ENCODE data around the gene NBAS.

NBAS gene

GRCh38 chr2:15170070-15170775, 390.9 kb downstream of the NBAS start:
- no peak for DNase-seq (ENCODE audit: low read depth in 2 of 2)

- no peak for DNase-seq (ENCODE audit: low read depth in 2 of 2)
Observed at GRCh38 chr2:15169326-15170069, 391.6 kb downstream of the NBAS start.

- DNase-seq (ENCODE audit: low read depth in 2 of 2) = no peak
Observed at GRCh38 chr2:15168116-15168515, 393.0 kb downstream of the NBAS start.

- no peak for DNase-seq (ENCODE audit: low read depth in 2 of 2)
Observed at GRCh38 chr2:15166878-15167277, 394.3 kb downstream of the NBAS start.

- DNase-seq (ENCODE audit: low read depth in 2 of 2) = no peak
Observed at GRCh38 chr2:15163326-15163725, 397.8 kb downstream of the NBAS start.

GRCh38 chr2:15162620-15163019, 398.5 kb downstream of the NBAS start:
- DNase-seq (ENCODE audit: low read depth in 2 of 2) = no peak

- DNase-seq (ENCODE audit: low read depth in 2 of 2) = no peak
Observed at GRCh38 chr2:15160201-15160991, 400.7 kb downstream of the NBAS start.

GRCh38 chr2:15159751-15160177, 401.4 kb downstream of the NBAS start:
- DNase-seq (ENCODE audit: low read depth in 2 of 2) = no peak

- no peak for DNase-seq (ENCODE audit: low read depth in 2 of 2)
Observed at GRCh38 chr2:15159206-15159605, 401.9 kb downstream of the NBAS start.

GRCh38 chr2:15158532-15158931, 402.6 kb downstream of the NBAS start:
- no peak for DNase-seq (ENCODE audit: low read depth in 2 of 2)

- DNase-seq (ENCODE audit: low read depth in 2 of 2) = no peak
Observed at GRCh38 chr2:15158100-15158499, 403.0 kb downstream of the NBAS start.

GRCh38 chr2:15155959-15156574, 405.1 kb downstream of the NBAS start:
- DNase-seq (ENCODE audit: low read depth in 2 of 2) = no peak

- DNase-seq (ENCODE audit: low read depth in 2 of 2) = no peak
Observed at GRCh38 chr2:15154297-15154696, 406.8 kb downstream of the NBAS start.

GRCh38 chr2:15152382-15152781, 408.8 kb downstream of the NBAS start:
- DNase-seq (ENCODE audit: low read depth in 2 of 2) = no peak

GRCh38 chr2:15149063-15149462, 412.1 kb downstream of the NBAS start:
- DNase-seq (ENCODE audit: low read depth in 2 of 2) = no peak

GRCh38 chr2:15147591-15147990, 413.5 kb downstream of the NBAS start:
- no peak for DNase-seq (ENCODE audit: low read depth in 2 of 2)

- DNase-seq (ENCODE audit: low read depth in 2 of 2) = no peak
Observed at GRCh38 chr2:15146960-15147359, 414.2 kb downstream of the NBAS start.

- no peak for DNase-seq (ENCODE audit: low read depth in 2 of 2)
Observed at GRCh38 chr2:15145919-15146318, 415.2 kb downstream of the NBAS start.

- no peak for DNase-seq (ENCODE audit: low read depth in 2 of 2)
Observed at GRCh38 chr2:15145046-15145817, 415.9 kb downstream of the NBAS start.

- peak; percentile 38 to 67 for DNase-seq (ENCODE audit: low read depth in 2 of 2)
Observed at GRCh38 chr2:15142069-15142689, 419.0 kb downstream of the NBAS start.

GRCh38 chr2:15141211-15141610, 419.9 kb downstream of the NBAS start:
- DNase-seq (ENCODE audit: low read depth in 2 of 2) = no peak

Measured in activated CD8-positive, alpha-beta memory T cell treated with anti-CD3 and anti-CD28 coated beads for 4 hours (primary cell).